Small intestine (tissue), 16 donors: ENCODE results near the gene ATG4B. TPM values are rescaled to one million over a fixed set of nuclear protein-coding genes. Genes with fewer than 3 reads are reported as not detected.
"Not testable (repeated sequence)": the region's sequence is repeated elsewhere in the genome, so short reads cannot be mapped to it uniquely, and the experiment has no call there.

ENCODE experiments used
- DNase-seq, 2 donors: peaks; one replicate each; pipeline versions ENCODE4 v3.0.0 to v3.0.0-alpha.2; 2013
- FAIRE-seq: peaks from 2 replicates; lab custom pipeline; 2012; peaks lifted over from hg19 to GRCh38; lab: Jason Lieb, UNC
- H3K27ac ChIP-seq, 3 donors: one replicate each; pipeline ENCODE4 v1.5.1; 2013; ENCODE audit warnings: low read length in 2 of 3, mild to moderate bottlenecking in 2 of 3, control low read depth in 1 of 3, inconsistent platforms in 1 of 3, low read depth in 1 of 3, moderate library complexity in 1 of 3
- H3K27me3 ChIP-seq, 3 donors: one replicate each; pipeline ENCODE4 v1.6.1; 2013; ENCODE audit warnings: low read length in 3 of 3, inconsistent platforms in 1 of 3; ENCODE audit not compliant: control insufficient read depth in 3 of 3, insufficient read depth in 3 of 3
- H3K36me3 ChIP-seq, 3 donors: one replicate each; pipeline ENCODE4 v1.6.1; 2013; ENCODE audit warnings: low read length in 3 of 3, inconsistent platforms in 1 of 3, low read depth in 1 of 3, mild to moderate bottlenecking in 1 of 3, moderate library complexity in 1 of 3; ENCODE audit not compliant: control insufficient read depth in 3 of 3, insufficient read depth in 2 of 3
- H3K4me1 ChIP-seq, 3 donors: one replicate each; pipeline ENCODE4 v1.6.1; 2013; ENCODE audit warnings: low read length in 2 of 3, inconsistent platforms in 1 of 3, low read depth in 1 of 3, mild to moderate bottlenecking in 1 of 3, moderate library complexity in 1 of 3; ENCODE audit not compliant: control insufficient read depth in 3 of 3, insufficient read depth in 2 of 3
- H3K4me3 ChIP-seq, 3 donors: one replicate each; pipeline ENCODE4 v1.5.1; 2013; ENCODE audit warnings: low read length in 3 of 3, control low read depth in 1 of 3, inconsistent platforms in 1 of 3, low read depth in 1 of 3, mild to moderate bottlenecking in 1 of 3, moderate library complexity in 1 of 3
- H3K9me3 ChIP-seq, 2 donors: one replicate each; pipeline ENCODE4 v1.6.1; 2013; ENCODE audit warnings: low read depth in 1 of 2, low read length in 1 of 2; ENCODE audit not compliant: control insufficient read depth in 2 of 2, insufficient read depth in 1 of 2
- WGBS, 3 donors: extraction: QIAGEN DNeasy Blood & Tissue Kit; methylation state at CpG; one replicate each; pipeline ENCODE4 v1.1.7; 2013; 5-methylcytosine and 5-hydroxymethylcytosine counted together
- long read RNA-seq, 10 donors: transcript quantifications; one replicate each; lab custom pipeline, GENCODE V29; 2026
- polyA plus RNA-seq, 4 donors: library from polyadenylated mRNA; stranded (reverse) in 3 of 4; unstranded in 1 of 4; fragments of 200-250 nt in 3 of 4; fragments of 120-200 nt in 1 of 4; gene quantifications; one replicate each; pipeline versions ENCODE4 v1.2.1 to v1.2.3, GENCODE V29; 2013
- donor health status: healthy with polysubstance abuse.
- donor health status: control.
- donor health status: control.
- donor health status: Bipolar disorder and iron deficiency.
- donor health status: healthy.

Gene ATG4B
- polyA plus RNA-seq: 100 to 1,000 TPM in 1 of 4 donors, 10 to 100 TPM in 3; 44.2 to 196 (median 85.0) TPM
- long read RNA-seq, donor 1: 0 reads
- long read RNA-seq, donor 2, partial matches to known transcripts: 0 of 4 reads
- long read RNA-seq, donor 2, other reads (novel, unspliced or antisense): 0 of 4 reads
- long read RNA-seq, donor 3, partial matches to known transcripts: 0 of 4 reads
- long read RNA-seq, donor 3, other reads (novel, unspliced or antisense): 0 of 4 reads
- long read RNA-seq, donor 4: 0 reads
- long read RNA-seq, donor 5, partial matches to known transcripts: 0 of 2 reads
- long read RNA-seq, donor 5, other reads (novel, unspliced or antisense): 0 of 2 reads
- long read RNA-seq, donor 6, transcript ATG4B-205 (13 exons, 2,878 nt): major isoform, 8 of 39 reads
- long read RNA-seq, donor 6, partial matches to known transcripts: 13 of 39 reads
- long read RNA-seq, donor 6, other reads (novel, unspliced or antisense): 16 of 39 reads
- long read RNA-seq, donor 7: 0 reads
- long read RNA-seq, donor 8, partial matches to known transcripts: 0 of 1 reads
- long read RNA-seq, donor 8, other reads (novel, unspliced or antisense): 0 of 1 reads
- long read RNA-seq, donor 9, partial matches to known transcripts: 0 of 1 reads
- long read RNA-seq, donor 9, other reads (novel, unspliced or antisense): 0 of 1 reads
- long read RNA-seq, donor 10, transcript ATG4B-205 (13 exons, 2,878 nt): major isoform, 7 of 51 reads
- long read RNA-seq, donor 10, partial matches to known transcripts: 22 of 51 reads
- long read RNA-seq, donor 10, other reads (novel, unspliced or antisense): 15 of 51 reads

- Histone ChIP-seq H3K9me3 (peaks cover 0 to 6% of the 10 kb centered on the region in 2 donors), H3K4me3 (peak within 1 kb of the TSS; percentile 74 to 94 (median 93)), H3K27ac (peak within 1 kb of the TSS; percentile 95 to 99 (median 96)), H3K4me1 (peaks cover 6 to 8% (median 7%) of the 10 kb centered on the region in 3 donors), H3K27me3 (no peaks in the 10 kb centered on the region), H3K36me3 (peaks cover 7 to 34% (median 10%) of the 10 kb centered on the region in 3 donors)
- FAIRE-seq: no peak
- DNase-seq: peak; percentile 82 to 95
- 0% methylated on average over 54 to 123 of the region's 123 CpGs for WGBS, 3 donors
Measured at GRCh38 chr2:241637018-241637794, at the start of gene ATG4B, which contains the start of gene THAP4. TSS of gene ATG4B (plus strand) at chr2:241637693. CDS start at chr2:241637715, 22 bp downstream. TSS of gene THAP4 (minus strand) at chr2:241637158. CDS start at chr2:241637017, 141 bp downstream.

GRCh38 chr2:241589863-241590262, 47.6 kb upstream of the ATG4B start:
- Histone ChIP-seq H3K9me3 (peaks cover 3 to 29% of the 10 kb centered on the region in 2 donors), H3K36me3 (peaks cover 8 to 64% (median 25%) of the 10 kb centered on the region in 3 donors)
- not testable (repeated sequence) for DNase-seq, H3K4me3 ChIP-seq, H3K4me1 ChIP-seq, FAIRE-seq, H3K27ac ChIP-seq, H3K27me3 ChIP-seq
- WGBS, 3 donors: 81 to 85% (median 82%) methylated on average over 17 of the region's 17 CpGs

- not testable (repeated sequence) for H3K27ac ChIP-seq, H3K4me3 ChIP-seq, FAIRE-seq, DNase-seq, H3K27me3 ChIP-seq, H3K4me1 ChIP-seq
- 89 to 90% (median 90%) methylated on average over 33 of the region's 33 CpGs for WGBS, 3 donors
- peaks cover 8 to 64% (median 22%) of the 10 kb centered on the region in 3 donors for H3K36me3 ChIP-seq
- peaks cover 3 to 20% of the 10 kb centered on the region in 2 donors for H3K9me3 ChIP-seq
Measured at GRCh38 chr2:241590496-241591455, 46.7 kb upstream of the ATG4B start.

- WGBS, 3 donors: 92 to 96% (median 94%) methylated on average over 18 of the region's 18 CpGs
- Histone ChIP-seq H3K9me3 (peaks cover under 1 to 8% of the 10 kb centered on the region in 2 donors), H3K27ac (no peak overlapping the region), H3K4me1 (no peaks in the 10 kb centered on the region), H3K27me3 (no peaks in the 10 kb centered on the region), H3K4me3 (no peak overlapping the region), H3K36me3 (peaks cover 10 to 67% (median 13%) of the 10 kb centered on the region in 3 donors)
- no peak for FAIRE-seq
- DNase-seq: no peak
Measured at GRCh38 chr2:241592126-241592845, 45.2 kb upstream of the ATG4B start.

- H3K9me3 ChIP-seq: peaks cover 0 to 3% of the 10 kb centered on the region in 2 donors
- peaks cover 10 to 71% (median 16%) of the 10 kb centered on the region in 3 donors for H3K36me3 ChIP-seq
- no peak overlapping the region for H3K4me3 ChIP-seq
- no peaks in the 10 kb centered on the region for H3K4me1 ChIP-seq
- DNase-seq (no peak), FAIRE-seq (no peak)
- no peak overlapping the region for H3K27ac ChIP-seq
- no peaks in the 10 kb centered on the region for H3K27me3 ChIP-seq
- WGBS, 3 donors: 94 to 97% (median 94%) methylated on average over 16 of the region's 16 CpGs
Measured at GRCh38 chr2:241593271-241593670, 44.2 kb upstream of the ATG4B start.

GRCh38 chr2:241595600-241596140, 41.8 kb upstream of the ATG4B start:
- peaks cover 10 to 66% (median 13%) of the 10 kb centered on the region in 3 donors for H3K36me3 ChIP-seq
- no peaks in the 10 kb centered on the region for H3K9me3 ChIP-seq
- 89 to 95% (median 94%) methylated on average over 15 of the region's 15 CpGs for WGBS, 3 donors
- DNase-seq (no peak), FAIRE-seq (no peak)
- H3K4me3 ChIP-seq: no peak overlapping the region
- no peaks in the 10 kb centered on the region for H3K4me1 ChIP-seq
- no peak overlapping the region for H3K27ac ChIP-seq
- H3K27me3 ChIP-seq: no peaks in the 10 kb centered on the region
